Islet precursor cell (in vitro differentiated cells): ENCODE data around the gene MYOF.
"Not testable (repeated sequence)": the region's sequence is repeated elsewhere in the genome, so short reads cannot be mapped to it uniquely, and the experiment has no call there.

Experiments
- DNase-seq: peaks from one replicate; pipeline ENCODE4 v3.0.0-alpha.2; 2018

The MYOF gene

DNA sequence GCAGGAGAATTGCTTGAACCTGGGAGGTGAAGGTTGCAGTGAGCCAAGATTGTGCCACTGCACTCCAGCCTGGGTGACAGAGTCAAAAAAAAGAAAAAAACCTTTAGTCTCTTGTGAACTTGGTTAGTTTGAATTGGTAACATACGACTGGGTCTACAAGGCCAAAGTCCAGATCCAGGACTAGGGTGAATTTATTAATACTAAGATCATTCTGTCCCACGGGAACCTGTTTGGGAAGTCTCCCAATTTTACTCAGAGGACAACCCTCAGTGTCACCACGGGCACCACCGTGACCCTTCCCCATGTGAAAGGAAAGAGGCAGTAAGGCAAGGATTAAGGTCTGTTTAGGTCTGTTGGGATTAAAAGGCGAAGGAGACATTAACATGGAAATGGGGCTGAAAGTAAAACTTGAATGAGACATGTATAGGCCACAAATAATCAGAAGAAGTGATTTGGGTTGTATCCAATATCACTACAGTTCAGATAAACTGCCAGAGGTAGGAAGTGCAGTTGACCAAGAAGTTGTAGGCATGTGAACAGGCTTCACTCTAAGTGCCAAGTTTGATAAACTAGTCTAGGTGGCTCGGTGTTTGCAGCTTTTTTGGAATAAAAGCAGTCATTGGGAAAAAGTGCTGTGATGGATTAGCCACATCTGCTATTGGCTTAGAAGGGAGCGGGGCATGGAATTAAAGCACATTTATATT is 30.7 kb downstream of the MYOF start:
- no peak for DNase-seq

DNA sequence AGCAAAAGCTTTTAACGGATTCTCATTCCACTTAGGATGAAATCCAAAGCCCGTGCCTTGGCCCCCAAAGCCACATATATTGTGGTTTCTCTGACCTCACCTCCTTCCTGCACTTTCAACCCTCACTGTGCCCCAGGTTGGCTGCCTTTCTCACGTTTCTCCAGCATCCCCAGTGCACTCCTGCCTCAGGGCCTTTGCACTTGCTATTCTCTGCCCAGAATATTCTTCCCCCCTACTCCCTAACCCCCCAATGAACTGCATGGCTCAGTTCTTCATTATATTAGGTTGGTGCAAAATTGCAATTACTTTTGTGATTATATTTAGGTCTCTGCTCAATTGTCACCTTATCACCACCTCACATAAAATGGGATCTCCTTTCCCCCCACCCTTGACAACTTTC is 34.2 kb downstream of the MYOF start:
- no peak for DNase-seq

DNA sequence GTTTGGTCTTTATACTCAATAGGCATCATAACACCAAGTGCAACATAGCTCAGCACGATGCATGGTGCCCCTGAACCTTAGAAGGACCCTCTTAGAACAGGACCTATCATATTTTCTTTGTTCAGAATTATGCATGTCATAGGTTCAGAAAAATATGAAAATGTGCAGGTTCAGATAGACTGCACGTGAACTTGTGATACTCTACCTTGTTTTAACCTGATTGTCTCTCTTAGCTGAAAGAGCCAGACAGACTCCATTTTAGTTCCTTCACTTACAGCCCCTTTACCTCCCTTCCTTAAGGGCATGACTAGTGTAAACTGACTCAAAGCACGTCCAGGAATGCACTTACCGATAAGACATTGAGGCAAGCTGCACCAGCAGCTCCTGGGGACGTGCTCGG is 35.1 kb downstream of the MYOF start:
- DNase-seq, result no peak

DNA sequence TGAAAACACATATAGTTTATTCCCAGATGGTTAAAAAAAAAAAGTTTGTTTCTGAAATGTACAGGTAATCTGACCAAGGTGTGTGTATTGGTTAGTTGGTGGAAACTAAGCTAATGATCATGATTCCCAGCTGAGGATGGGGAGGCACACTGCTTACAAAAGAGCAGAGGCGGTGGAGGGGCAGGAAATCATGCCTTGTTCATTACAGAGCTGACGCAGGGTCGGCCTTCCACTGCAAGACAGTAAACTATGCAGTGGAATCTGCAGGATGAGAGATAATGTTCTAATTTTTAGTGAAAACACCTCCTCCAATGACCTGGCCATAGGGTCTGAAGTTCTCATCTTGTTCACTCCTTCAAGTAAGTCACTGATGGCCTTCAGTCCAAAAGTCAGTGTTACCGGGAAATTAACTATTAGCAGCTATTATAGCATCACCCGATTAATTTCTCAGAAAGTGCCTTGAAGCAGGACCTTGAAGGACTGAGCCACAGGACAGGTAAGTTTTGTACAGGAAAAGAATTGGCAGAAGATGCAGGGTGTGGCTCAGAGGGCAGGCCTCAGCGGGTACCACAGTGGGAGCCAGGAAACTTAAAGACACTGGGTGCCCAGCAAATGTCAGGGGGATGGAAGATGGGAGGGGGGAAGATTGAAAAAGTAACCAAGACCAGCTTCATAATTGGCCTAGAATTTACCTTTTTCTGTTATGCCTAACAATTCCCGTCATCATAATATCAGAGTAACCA is 36.0 kb downstream of the MYOF start:
- no peak for DNase-seq

DNA sequence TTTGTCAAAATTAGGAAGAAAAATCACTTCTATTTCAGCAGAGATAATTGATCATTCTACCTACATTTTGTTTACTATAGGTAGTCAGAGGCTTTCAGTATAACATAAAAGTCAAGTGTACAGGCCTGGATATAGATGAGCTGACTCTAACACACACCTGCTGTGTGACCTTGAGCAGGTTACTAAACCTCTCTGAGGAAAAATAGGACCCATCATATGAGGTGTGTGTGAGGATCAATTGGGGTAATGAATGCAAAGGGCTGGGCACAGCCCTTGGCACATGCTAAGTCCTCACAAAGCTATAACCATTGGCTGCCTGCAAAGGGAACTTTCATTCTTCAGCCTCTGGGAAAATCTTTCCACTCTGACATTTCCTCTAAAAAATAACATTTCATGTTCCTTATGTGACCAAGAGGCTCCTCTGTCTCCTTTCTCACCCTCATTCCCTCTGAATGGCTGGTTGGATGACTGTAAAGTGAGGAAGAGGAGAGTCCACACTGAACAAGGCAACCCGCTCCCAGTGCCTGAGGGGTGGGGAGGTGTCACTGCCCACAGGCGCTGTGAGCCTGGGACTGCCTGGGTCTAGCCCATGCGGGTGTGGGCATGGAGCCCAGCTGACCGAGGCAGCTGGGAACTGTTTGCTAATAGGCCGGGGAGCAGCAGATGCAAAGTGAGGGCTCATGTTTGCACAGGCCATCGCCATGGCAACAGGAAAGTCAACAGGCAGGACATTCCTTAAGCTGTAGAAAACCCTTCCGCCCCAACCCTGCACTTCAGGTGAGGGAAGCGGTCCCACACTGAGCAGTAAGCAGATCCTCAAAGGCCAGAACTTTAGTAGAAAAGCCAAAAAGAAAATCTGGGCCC is 36.8 kb downstream of the MYOF start:
- DNase-seq, result peak; percentile 98

DNA sequence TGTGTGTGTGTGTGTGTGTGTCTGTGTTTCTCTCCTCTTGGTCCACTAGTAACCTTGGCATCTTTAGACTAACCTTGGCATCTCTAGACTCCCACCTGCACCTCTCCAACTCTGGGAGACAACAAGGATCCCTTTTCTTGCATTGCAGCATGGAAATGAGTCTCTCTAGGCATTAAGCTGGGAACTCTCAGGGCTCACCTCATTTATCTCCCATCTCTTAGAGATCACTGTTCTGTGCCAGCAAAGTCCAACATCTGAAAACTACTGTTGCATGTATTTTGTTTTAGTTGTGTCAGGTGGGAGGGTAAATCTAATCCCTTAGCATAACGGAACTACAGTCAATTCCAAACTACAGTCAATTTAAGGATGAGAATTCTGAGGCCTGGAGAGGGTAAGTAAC is 38.7 kb downstream of the MYOF start:
- DNase-seq, result no peak

DNA sequence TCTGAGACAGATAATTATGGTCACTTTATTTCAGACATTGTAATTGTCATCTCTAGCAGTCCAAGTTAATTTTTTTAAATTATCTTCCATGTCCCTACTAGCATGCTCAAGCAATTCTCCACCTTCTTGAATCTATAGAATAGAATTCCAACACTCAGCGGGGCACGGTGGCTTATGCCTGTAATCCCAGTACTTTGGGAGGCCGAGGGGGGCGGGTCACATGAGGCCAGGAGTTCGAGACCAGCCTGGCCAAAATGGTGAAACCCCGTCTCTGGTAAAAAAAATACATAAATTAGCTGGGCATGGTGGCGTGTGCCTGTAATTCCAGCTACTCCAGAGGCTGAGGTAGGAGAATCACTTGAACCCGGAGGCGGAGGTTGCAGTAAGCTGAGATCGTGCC is 39.4 kb downstream of the MYOF start:
- DNase-seq, result not testable (repeated sequence)

DNA sequence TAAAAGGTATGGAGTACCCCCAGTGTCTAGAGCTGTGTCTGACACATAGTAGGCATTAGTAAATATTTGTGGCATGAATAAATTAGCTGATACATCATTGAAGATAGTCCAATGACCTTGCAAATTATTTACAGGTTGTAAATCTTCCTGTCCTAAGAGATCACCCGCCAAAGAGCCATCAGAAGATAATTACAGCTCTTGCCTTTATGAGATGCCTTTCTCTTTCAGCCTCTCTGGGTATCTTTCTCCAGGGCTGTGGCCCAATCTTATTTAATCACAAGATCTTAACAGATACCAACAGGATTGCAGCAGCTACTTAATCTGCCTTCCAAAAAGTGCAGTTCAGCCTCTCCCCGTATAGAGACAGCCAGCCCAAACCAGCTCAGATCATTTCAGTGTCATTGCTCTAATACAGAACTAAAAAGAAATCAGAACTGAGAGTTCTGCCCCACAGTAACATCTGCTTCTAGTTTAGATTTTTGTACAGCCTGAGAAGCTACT is 41.5 kb downstream of the MYOF start:
- DNase-seq, result no peak

DNA sequence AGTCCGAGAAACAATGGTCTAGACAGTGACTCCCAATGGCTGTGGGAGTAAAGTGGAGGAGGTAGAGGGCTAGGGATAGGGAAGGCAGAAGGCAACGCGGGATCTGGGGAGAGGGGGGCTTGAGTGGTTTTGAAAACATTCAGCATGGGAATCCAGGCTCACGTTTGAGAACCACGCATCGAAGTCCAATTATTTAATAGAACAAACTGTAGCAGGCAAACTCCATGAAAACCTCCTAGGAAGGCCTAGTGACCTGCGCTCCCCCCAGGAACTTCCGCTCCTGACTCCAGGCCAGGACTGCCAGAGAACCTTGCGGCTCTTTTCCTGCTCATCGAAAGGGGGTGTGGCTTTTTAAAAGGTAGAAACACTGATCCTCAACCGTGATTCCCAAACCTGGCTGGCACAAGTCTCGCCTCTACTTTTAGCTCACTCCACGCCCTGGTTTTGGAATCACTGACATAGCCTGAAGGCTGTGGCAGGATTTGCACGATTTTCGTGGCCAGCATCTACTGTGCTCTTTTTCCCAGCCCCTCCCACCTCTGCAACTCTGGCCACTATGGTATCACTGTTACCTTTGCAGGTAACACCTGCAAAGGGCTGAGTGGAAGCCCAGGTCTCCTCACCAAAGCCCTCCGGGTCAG is 43.4 kb downstream of the MYOF start:
- DNase-seq, result peak; percentile 93

DNA sequence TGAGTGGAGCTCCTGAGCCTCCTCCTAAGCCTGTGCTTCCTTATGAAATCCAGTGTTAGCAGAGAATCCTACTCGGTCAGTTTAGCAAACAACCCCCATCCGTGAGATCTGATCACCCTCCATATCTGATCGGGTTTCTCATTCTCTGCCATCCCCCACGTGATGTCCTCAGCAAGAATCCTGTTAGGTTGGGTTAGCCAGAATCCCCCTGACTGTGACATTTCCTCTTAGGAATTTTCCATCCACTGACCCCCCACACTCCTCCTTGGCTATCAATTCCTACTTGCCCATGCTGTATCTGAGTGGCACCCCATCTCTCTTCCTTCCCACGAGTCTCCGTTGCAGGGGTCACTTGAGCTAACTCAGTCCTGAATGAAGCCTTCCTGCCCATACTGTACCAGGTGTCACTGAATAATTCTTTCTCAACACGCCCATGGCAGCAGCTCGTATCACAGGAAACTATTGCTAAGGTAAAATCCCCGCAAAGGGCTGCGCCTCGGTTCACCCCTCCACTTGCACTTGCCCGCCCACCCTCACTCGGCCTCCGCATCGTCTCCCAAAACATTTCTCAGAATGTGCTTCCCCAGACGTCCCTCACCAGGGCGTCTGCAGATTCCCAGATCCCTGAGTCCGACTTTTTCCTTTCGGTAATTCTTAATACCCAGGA is 44.1 kb downstream of the MYOF start:
- DNase-seq, result peak; percentile 79

DNA sequence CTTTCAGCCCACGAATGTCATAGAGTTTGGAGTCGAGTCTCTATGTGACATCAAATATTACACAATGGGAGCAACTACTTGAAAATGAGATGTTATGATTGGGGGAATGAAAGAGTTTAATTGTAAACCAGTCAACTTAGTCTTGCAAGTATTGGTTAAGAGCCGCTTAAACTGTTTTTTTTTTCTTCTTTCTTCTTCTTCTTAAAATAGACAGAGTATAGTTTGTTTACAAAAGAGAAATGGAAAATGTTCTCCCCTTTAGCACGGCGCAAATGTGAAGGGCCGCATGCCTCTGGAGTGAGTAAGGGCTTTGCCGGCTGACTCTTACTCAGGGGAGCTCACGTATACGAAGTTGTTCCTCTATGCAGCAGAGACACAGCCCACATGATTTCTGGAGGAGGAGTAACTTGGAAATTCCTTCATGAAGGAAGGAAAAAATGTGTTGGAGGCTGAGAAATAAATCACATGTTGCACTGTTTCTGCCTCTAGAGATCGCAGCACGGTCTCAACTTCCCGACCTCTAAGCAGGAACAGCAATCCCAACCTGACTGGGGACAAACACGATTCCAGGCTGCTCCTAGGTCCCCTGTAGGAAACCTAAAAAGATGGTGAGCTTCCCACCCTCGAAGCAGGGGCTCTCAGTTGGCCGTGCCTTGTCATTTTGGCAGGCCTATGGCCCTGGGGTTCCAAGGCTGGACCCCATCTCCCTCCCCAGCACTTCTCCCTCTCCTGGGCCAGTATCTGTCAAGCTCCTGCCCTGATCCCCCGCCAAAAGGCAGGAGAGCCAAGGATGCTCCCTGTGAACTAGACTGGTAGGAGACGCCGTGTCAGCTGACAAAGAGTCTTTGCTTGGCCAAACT is 44.8 kb downstream of the MYOF start:
- DNase-seq, result peak; percentile 95

DNA sequence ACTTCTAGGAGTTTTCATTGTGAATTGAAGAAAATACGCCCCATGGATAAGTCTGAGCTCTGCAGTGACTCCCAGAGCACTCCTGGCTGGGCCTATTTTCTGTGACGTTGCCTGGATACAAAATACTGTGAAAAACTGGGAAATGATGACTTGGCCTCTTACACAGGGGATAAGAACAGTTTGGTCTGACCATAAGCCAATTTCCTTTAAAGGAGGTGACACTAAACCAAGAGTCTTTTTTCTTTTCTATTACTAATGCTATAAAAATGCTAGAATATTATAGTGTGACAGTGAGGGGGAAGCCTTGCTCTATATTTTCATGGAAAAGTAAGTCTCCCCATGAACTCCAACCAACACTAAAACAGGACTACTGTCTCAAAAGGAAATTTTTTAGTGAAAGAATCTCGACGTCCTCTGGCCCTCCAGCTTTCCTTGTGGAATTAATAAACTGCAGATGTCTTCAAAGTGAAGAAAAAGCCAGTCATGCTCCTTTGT is 45.5 kb downstream of the MYOF start:
- no peak for DNase-seq

DNA sequence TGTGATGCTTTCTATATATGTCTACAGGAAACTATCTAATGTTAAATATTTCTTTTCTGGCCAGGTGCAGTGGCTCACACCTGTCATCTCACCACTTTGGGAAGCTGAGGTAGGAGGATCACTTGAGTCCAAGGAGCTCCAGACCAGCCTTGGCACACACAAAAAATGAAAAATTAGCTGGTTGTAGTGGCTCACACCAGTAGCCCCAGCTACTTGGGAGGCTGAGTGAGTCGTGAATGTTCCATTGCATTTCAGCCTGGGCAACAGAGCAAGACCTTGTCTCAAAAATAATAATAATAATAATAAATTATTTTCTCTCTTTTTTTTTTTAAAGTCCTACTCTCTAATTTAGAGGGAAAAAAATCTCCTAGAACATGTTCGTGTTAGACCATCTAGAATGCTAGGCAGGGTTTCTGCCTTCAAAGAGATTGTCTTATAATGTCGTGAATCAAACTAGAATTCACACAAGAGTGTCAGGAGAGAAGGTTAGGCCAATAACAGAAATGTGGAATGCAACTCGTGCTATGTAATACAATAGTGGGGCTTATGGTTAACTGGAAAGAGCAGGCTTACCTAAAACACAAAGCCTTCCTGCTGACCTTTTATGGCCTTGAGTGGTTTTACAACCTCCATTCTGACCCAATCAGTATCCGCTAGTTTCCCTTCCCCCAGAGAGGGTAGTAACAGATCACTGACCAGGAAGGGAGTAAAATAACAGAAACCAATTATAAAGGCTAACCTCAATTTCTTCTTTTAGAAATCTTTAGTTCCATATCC is 46.3 kb downstream of the MYOF start:
- peak; percentile 78 for DNase-seq

DNA sequence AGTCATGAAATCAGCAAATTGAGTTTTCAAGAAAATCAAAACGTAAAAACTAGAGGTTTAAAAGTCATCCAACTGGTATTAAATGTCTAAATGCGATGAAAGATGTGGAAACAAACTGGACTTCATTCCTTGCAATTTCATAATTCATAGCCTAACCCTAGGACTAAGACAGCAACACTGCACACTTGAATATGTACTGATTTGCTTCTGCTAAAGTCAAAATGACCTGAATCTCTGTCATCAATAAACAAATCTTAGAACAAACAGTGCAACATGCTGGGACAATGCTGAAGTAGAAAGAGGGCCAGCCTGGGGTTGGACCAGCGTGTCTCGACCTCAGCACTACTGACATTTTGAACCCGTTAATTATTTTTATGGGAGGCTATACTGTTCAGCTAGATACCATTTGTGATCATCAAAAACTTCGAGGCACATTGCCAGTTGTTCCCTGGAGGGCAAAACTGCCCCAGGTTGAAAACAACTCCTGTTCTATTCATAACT is 47.1 kb downstream of the MYOF start:
- DNase-seq, result no peak

DNA sequence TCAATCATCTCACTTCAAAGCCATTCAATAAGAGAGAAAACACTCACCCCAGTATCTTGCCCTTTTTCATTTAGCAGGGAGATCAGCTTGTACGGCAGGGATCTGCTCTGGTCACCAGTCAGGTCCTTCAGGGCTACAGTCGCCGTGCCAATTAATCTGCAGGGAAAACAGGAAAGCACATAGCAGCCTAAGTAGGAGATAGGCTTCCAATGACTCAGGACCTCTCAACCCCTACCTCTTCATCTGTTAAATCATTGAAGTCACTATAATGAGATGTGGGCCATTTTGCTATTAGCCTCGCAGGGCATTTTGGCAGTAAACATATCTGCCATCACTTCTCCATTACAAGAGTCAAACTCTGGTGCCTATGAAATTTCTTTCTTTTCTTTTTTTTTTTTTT is 50.8 kb downstream of the MYOF start:
- no peak for DNase-seq

DNA sequence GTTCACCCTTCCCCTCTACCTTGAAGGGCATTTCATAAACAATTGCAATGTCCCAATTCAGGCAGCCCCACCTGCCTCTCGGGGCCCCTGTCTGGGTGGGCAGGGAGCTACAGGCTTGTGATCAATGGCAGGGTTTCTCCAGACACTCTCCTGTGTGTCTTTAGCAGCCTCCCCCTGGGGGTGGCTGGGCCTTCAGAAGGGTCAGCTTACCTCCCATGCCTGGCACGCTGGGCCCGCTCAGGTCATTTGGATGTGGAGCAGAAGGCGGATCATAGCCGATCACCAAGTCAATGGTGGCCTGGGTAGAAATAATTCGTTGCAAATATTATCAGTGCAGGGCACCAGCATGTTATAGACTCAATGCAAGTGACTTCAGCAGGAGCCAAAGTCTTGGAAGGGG is 56.3 kb downstream of the MYOF start:
- DNase-seq, result no peak

DNA sequence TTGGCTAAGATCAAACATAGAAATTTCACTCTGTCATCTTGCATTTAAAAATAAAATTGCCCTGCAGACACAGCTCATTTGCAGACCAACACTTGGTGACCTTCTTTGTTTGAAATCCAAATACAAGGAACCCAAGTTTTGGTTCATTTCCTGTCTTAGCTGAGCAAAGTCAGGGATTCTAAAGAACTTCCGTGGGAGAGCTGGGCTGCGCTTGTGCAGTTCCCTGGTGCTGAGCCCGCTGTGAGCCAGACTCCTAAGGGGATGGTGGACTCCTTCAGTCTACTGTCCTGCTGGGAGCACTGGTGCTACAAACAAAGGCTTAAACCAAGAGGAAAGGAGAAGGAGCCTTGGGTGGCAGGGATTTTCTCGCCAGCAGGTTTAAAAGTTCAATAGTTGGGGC is 60.0 kb downstream of the MYOF start:
- peak; percentile 6 for DNase-seq

DNA sequence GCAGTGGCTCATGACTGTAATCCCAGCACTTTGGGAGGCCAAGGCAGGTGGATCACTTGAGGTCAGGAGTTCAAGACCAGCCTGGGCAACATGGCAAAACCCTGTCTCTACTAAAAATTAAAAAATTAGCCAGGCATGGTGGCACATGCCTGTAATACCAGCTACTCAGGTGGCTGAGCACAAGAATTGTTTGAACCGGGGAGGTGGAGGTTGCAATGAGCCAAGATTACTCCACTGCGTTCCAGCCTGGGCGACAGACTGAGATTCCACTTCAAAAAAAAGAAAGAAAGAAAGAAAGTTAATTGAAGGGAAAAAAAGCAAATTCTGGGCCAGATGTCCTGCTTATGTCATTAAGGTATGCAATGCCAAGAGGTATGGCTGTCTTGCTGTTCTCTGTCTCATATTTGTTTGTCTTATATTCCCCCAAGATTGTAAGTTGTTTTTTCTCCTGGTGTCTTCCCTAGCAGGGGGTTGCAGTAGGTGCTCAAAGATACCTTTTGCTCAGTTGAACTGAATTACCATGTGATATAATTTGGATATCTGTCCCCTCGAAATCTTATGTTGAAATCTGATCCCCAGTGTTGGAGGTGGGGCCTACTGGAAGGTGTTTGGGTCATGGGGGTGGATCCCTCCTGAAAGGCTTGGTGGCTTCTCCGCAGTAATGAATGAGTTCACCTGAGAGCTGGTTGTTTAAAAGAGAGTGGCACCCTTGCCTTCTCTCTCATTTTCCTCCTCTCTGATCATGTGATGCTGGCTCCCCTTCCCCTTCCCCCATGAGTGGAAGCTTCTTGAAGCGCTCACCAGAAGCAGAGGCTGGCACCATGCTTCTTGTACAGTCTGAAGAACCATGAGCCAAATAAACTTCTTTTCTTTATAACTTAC is 60.9 kb downstream of the MYOF start:
- peak; percentile 51 for DNase-seq

DNA sequence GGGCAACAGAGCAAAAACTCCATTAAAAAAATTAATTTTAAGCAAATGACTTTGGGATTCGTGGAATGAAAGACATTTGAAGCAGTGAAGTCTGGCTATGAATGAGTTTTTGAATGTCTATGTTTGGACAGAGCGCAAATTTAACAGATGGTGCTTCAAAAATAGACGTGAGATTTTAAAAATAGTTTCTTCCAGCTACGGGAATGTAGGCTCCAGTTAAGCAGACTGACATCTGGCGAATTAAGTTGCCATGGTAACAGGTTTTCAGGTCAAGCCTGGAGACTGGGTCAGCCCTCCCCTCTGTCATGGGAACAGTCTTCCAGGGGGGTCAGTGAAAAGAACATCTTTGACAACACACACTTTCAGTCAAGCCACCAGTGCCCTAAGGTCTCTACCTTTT is 62.0 kb downstream of the MYOF start:
- DNase-seq, result no peak
